Muscle layer of duodenum (tissue), 2 donors: ENCODE data around the gene SHB.

Experiments
- H3K27ac ChIP-seq: one replicate; pipeline ENCODE4 v1.7.0; 2013; ENCODE audit warnings: mild to moderate bottlenecking, low read length
- H3K27me3 ChIP-seq: one replicate; pipeline ENCODE4 v1.7.0; 2013; ENCODE audit warnings: low read depth, mild to moderate bottlenecking, control low read depth, low read length
- H3K36me3 ChIP-seq, 2 donors: one replicate each; pipeline ENCODE4 v1.7.0; 2013; ENCODE audit warnings: low read length in 2 of 2, control low read depth in 1 of 2, mild to moderate bottlenecking in 1 of 2; ENCODE audit not compliant: insufficient read depth in 2 of 2, control insufficient read depth in 1 of 2
- H3K4me1 ChIP-seq, 2 donors: one replicate each; pipeline ENCODE4 v1.7.0; 2013; ENCODE audit warnings: low read length in 2 of 2, mild to moderate bottlenecking in 2 of 2, control low read depth in 1 of 2, moderate library complexity in 1 of 2; ENCODE audit not compliant: insufficient read depth in 2 of 2, control insufficient read depth in 1 of 2
- H3K4me3 ChIP-seq, 2 donors: one replicate each; pipeline ENCODE4 v1.7.0; 2013; ENCODE audit warnings: low read length in 2 of 2, low read depth in 1 of 2, mild to moderate bottlenecking in 1 of 2
- H3K9me3 ChIP-seq, 2 donors: one replicate each; pipeline ENCODE4 v1.7.0; 2013; ENCODE audit warnings: low read length in 2 of 2, control low read depth in 1 of 2, mild to moderate bottlenecking in 1 of 2; ENCODE audit not compliant: control insufficient read depth in 1 of 2
- donor health status: healthy.

SHB gene

GRCh38 chr9:37876376-37876775 is 192.7 kb downstream of the SHB start:
- H3K4me3 ChIP-seq, result no peak overlapping the region
- H3K36me3 ChIP-seq, result peaks cover 4 to 8% of the 10 kb centered on the region in 2 donors
- H3K27ac ChIP-seq, result no peak overlapping the region
- no peaks in the 10 kb centered on the region for H3K4me1 ChIP-seq
- no peaks in the 10 kb centered on the region for H3K27me3 ChIP-seq
- H3K9me3 ChIP-seq, result no peaks in the 10 kb centered on the region

GRCh38 chr9:37873955-37874354 is 195.1 kb downstream of the SHB start:
- H3K9me3 ChIP-seq, result no peaks in the 10 kb centered on the region
- no peak overlapping the region for H3K27ac ChIP-seq
- H3K4me1 ChIP-seq, result no peaks in the 10 kb centered on the region
- H3K27me3 ChIP-seq, result no peaks in the 10 kb centered on the region
- H3K36me3 ChIP-seq, result no peaks in the 10 kb centered on the region
- no peak overlapping the region for H3K4me3 ChIP-seq

DNA sequence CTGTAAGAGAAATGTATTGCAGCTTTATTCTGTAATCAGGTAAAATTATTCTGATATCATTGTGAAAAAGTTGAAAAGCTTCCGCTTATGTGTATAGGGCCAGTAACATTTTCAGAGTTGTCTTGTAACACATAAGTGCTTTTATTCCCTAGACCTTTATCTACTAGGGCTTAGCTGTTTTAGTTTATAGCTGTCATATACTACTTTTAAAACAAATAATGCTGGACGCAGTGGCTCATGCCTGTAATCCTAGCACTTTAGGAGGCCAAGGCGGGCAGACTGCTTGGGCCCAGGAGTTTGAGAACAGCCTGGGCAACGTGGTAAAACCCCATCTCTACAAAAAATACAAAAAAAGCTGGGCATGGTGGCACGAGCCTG is 198.2 kb downstream of the SHB start:
- H3K27me3 ChIP-seq, result no peaks in the 10 kb centered on the region
- no peaks in the 10 kb centered on the region for H3K9me3 ChIP-seq
- H3K27ac ChIP-seq, result no peak overlapping the region
- H3K4me3 ChIP-seq, result no peak overlapping the region
- H3K36me3 ChIP-seq, result peaks cover 3 to 10% of the 10 kb centered on the region in 2 donors
- H3K4me1 ChIP-seq, result no peaks in the 10 kb centered on the region

DNA sequence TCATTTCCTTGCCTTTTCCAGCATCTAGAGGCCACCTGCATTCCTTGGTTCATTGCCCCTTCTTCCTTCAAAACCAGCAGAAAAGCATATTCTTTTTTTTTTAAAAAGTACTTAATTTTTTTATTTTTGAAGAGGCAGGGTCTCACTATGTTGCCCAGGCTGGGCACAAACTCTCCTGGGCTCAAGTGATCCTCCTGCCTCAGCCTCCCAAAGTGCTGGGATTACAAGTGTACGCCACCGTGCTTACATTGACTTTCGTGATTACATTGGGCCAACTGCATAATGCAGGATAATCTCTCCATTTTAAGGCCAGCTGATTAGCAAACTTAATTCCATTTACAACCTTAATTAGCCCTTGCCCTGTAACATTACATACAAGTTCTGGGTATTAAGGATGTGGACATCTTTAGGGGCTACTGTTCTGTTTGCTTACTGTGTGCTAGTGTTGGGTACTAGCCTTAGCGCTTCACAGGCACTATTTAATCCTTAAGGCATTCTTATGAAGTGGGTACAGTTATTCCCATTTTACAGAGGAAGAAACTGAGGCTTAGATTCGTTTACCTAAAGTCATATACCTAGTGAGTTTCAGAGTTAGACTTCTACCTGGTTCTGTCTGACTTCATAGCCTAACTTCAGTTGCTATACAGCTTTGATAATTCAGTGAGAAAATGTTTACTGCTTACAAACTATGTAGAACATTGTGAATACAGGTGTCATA is 198.8 kb downstream of the SHB start:
- Histone ChIP-seq H3K4me3 (no peak overlapping the region), H3K9me3 (no peaks in the 10 kb centered on the region), H3K4me1 (no peaks in the 10 kb centered on the region), H3K27me3 (no peaks in the 10 kb centered on the region), H3K27ac (no peak overlapping the region), H3K36me3 (peaks cover 3 to 12% of the 10 kb centered on the region in 2 donors)
